Naive B cell (primary cell): ENCODE measurements around the gene GPR176. TPM values are rescaled to one million over a fixed set of nuclear protein-coding genes. Genes with fewer than 3 reads are reported as not detected.
A peak's percentile ranks its signal among the peaks of the same experiment; 100 is the strongest.
"Not testable (repeated sequence)": the region's sequence is repeated elsewhere in the genome, so short reads cannot be mapped to it uniquely, and the experiment has no call there.

Experiments
- ATAC-seq, 2 donors: fragments of 150-1000 bp; cut with Tn5 transposase; 2 replicates each; pipeline ENCODE4 v1.10.0; 2021; ENCODE audit warnings: low read depth in 2 of 2, mild to moderate bottlenecking in 2 of 2, moderate library complexity in 2 of 2
- DNase-seq: peaks from one replicate; pipeline ENCODE4 v3.0.0; 2022
- H3K27ac Mint-ChIP-seq, 6 donors: one replicate each; pipeline ENCODE4 v1.8.0; 2020 to 2022; ENCODE audit warnings: mild to moderate bottlenecking in 6 of 6, mixed read lengths in 6 of 6, moderate library complexity in 5 of 6, inconsistent platforms in 2 of 6
- H3K27me3 Mint-ChIP-seq, 3 donors: one replicate each; pipeline ENCODE4 v1.8.0; 2021 to 2022; ENCODE audit warnings: mixed read lengths in 3 of 3, mild to moderate bottlenecking in 1 of 3
- H3K36me3 Mint-ChIP-seq, 2 donors: one replicate each; pipeline ENCODE4 v1.8.0; 2020 to 2022; ENCODE audit warnings: mixed read lengths in 2 of 2, inconsistent platforms in 1 of 2, mild to moderate bottlenecking in 1 of 2
- H3K4me1 Mint-ChIP-seq, 3 donors: one replicate each; pipeline ENCODE4 v1.8.0; 2020 to 2022; ENCODE audit warnings: mixed read lengths in 3 of 3, inconsistent platforms in 1 of 3, mild to moderate bottlenecking in 1 of 3, moderate library complexity in 1 of 3
- H3K4me3 Mint-ChIP-seq, 8 donors: one replicate each; pipeline ENCODE4 v1.8.0; 2020 to 2022; ENCODE audit warnings: mild to moderate bottlenecking in 8 of 8, mixed read lengths in 8 of 8, moderate library complexity in 8 of 8, inconsistent platforms in 2 of 8
- H3K9me3 Mint-ChIP-seq, 7 donors: one replicate each; pipeline ENCODE4 v1.8.0; 2020 to 2022; ENCODE audit warnings: mixed read lengths in 7 of 7, mild to moderate bottlenecking in 5 of 7, inconsistent platforms in 2 of 7, moderate library complexity in 1 of 7
- polyA plus RNA-seq, 6 donors: library from polyadenylated mRNA; unstranded; fragments of 300-500 nt; fragmentation: Illumina TruSeq; gene quantifications; one replicate each; pipeline ENCODE4 v1.2.3, GENCODE V29; 2021; ENCODE audit warnings: low read depth in 6 of 6

The GPR176 gene
- polyA plus RNA-seq, 6 donors from 2014 or later: 0.12 to 0.15 TPM; not detected in 4

DNA sequence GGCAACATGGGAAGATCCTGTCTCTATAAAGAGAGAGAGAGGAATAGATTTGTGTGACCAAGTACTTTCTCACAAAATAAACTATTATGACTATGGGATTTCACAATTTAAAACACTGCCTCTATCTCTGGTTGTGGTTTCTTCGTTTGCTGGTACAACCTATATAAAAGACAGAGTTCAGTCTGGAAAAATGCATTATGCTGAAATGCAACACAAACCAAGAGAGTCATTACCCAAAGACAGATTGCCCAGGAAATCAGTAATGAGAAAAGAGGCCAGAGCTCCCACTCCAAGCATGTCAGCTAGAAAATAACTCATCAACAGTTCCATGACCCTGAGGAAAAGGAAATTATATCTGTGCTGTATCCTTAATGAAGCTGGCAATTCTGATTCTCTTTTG lies 23.2 kb downstream of the GPR176 start:
- ATAC-seq (no peak), DNase-seq (no peak)
- Mint-ChIP-seq H3K4me1 (no peaks in the 10 kb centered on the region), H3K27ac (no peak overlapping the region), H3K4me3 (no peak overlapping the region), H3K36me3 (no peaks in the 10 kb centered on the region), H3K9me3 (no peaks in the 10 kb centered on the region), H3K27me3 (peaks cover 0 to 14% (median 11%) of the 10 kb centered on the region in 3 donors)

DNA sequence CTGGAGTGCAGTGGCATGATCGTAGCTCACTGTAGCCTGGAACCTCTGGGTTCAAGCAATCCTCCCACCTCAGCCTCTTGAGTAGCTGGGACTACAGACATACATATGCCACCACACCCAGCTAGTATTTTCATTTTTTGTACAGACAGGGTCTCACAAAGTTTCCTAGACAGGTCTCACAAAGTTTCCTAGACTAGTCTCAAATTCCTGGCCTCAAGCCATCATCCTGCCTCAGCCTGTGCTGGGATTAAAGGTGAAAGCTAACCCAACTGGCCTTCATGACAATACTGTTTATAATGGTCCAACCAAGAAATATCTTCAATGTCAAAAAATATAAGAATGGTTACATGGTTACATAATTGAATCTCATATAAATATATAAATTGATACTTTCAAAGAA lies 24.0 kb downstream of the GPR176 start:
- peaks cover 0 to 14% (median 6%) of the 10 kb centered on the region in 3 donors for H3K27me3 Mint-ChIP-seq
- DNase-seq (no peak), ATAC-seq (no peak)
- H3K4me3 Mint-ChIP-seq: no peak overlapping the region
- no peak overlapping the region for H3K27ac Mint-ChIP-seq
- no peaks in the 10 kb centered on the region for H3K36me3 Mint-ChIP-seq
- no peaks in the 10 kb centered on the region for H3K9me3 Mint-ChIP-seq
- H3K4me1 Mint-ChIP-seq: no peaks in the 10 kb centered on the region

DNA sequence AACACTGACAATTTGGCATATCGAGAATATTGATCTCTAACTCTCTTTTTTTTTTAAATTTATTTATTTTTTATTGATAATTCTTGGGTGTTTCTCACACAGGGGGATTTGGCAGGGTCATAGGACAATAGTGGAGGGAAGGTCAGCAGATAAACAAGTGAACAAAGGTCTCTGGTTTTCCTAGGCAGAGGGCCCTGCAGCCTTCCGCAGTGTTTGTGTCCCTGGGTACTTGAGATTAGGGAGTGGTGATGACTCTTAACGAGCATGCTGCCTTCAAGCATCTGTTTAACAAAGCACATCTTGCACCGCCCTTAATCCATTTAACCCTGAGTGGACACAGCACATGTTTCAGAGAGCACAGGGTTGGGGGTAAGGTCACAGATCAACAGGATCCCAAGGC lies 27.0 kb downstream of the GPR176 start:
- ATAC-seq, H3K27me3 Mint-ChIP-seq, H3K27ac Mint-ChIP-seq, H3K9me3 Mint-ChIP-seq, H3K36me3 Mint-ChIP-seq, DNase-seq, H3K4me3 Mint-ChIP-seq, H3K4me1 Mint-ChIP-seq: not testable (repeated sequence)

DNA sequence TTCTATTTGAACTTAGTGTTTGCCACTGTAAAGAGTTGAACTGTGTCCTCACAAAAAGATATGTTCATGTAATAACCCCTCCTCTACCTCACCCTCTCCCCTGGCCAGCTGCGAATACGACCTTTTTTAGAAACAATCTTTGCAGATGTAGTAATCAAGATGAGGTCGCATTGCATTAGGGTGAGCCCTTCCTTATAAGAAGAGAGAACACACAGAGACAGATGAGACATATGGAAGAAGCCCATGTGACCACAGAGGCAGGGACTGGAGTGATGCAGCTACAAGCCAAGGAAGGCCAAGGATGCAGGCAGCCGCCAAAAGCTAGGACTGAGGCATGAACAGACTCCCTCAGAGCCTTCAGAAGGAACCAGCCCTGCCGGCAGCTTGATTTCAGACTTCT lies 27.6 kb downstream of the GPR176 start:
- no peak for ATAC-seq
- H3K4me3 Mint-ChIP-seq: no peak overlapping the region
- H3K9me3 Mint-ChIP-seq: no peaks in the 10 kb centered on the region
- no peak for DNase-seq
- no peak overlapping the region for H3K27ac Mint-ChIP-seq
- H3K36me3 Mint-ChIP-seq: no peaks in the 10 kb centered on the region
- no peaks in the 10 kb centered on the region for H3K4me1 Mint-ChIP-seq
- peaks cover 0 to 6% (median 0%) of the 10 kb centered on the region in 3 donors for H3K27me3 Mint-ChIP-seq

DNA sequence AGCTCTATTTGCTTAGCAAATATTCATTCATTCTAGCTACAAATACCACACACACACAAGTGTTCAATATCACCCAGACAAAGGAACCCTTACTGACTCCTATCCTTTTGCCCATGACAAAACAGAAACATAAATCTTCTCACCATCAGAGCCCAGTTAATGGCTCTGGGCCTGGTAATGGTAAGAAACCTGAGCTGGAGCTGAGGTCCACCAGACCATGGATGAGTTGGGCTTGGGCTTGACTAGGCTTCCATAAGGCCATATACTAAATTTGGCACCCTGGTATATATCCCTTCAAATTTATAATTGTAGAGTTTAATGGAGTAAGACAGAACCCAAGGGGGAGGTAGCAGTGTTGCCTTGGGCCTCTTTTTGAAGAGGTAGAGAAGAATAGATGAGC lies 29.4 kb downstream of the GPR176 start:
- H3K27me3 Mint-ChIP-seq: no peaks in the 10 kb centered on the region
- H3K27ac Mint-ChIP-seq: no peak overlapping the region
- ATAC-seq (no peak), DNase-seq (no peak)
- H3K9me3 Mint-ChIP-seq: no peaks in the 10 kb centered on the region
- no peaks in the 10 kb centered on the region for H3K4me1 Mint-ChIP-seq
- H3K36me3 Mint-ChIP-seq: no peaks in the 10 kb centered on the region
- no peak overlapping the region for H3K4me3 Mint-ChIP-seq

DNA sequence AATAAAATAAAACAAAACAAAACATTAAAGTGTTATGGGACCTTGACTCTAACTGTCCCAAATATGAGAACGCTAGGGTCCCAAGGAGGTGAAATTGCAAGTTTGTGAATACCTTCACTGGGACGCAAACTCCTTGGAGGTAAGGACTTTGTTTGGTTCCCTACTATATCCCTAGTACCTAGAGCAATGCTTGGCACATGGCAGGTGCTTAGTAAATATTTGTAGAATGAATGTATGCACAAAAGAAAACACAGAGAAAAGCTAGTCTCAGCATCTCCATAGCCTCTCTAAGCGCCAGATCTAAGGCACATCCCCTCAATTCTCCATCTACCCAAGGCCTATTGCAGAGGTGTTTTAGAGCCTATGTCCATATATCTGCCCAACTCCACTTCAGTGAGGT lies 30.5 kb downstream of the GPR176 start:
- no peak for ATAC-seq
- Mint-ChIP-seq H3K4me1 (no peaks in the 10 kb centered on the region), H3K27me3 (no peaks in the 10 kb centered on the region), H3K36me3 (no peaks in the 10 kb centered on the region), H3K9me3 (no peaks in the 10 kb centered on the region), H3K27ac (no peak overlapping the region), H3K4me3 (no peak overlapping the region)
- no peak for DNase-seq

DNA sequence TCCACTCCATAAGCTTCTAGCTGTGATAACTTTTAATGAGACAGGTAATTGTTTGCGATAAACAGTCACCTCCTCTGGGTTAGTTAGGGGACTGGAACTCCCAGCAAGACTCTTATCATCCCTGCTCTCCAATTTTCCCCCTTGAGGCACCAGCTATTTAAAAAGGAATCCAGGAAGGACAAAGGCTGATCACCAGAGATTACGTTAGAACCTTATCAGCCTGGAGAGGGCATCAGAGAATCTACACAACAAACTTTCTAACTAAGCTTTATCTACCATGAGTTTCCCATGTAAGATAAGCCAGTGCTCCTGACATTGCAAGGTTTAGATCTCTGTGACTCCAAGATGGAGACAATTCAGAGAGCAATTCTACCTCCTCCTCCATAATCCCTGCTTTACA lies 31.3 kb downstream of the GPR176 start:
- Mint-ChIP-seq H3K4me1 (no peaks in the 10 kb centered on the region), H3K9me3 (no peaks in the 10 kb centered on the region), H3K4me3 (no peak overlapping the region), H3K36me3 (no peaks in the 10 kb centered on the region), H3K27ac (no peak overlapping the region), H3K27me3 (no peaks in the 10 kb centered on the region)
- no peak for DNase-seq
- no peak for ATAC-seq

DNA sequence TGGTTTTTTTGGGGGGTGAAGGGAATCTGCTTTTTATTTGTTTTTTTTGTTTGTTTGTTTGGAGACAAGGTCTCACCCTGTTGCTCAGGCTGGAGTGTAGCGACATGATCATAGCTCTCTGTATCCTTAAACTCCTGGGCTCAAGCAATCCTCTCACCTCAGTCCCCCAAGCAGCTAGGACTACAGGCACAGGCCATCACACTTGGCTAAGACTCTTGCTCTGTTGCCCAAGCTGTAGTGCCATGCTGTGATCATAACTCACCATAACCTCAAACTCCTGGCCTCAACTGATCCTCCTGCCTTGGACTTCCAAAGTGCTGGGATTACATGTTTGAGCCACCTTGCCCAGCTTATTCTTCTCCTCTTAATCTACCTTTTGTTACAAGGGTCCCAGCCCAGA lies 31.8 kb downstream of the GPR176 start:
- H3K36me3 Mint-ChIP-seq: no peaks in the 10 kb centered on the region
- H3K9me3 Mint-ChIP-seq: no peaks in the 10 kb centered on the region
- ATAC-seq: no peak
- H3K4me1 Mint-ChIP-seq: no peaks in the 10 kb centered on the region
- no peaks in the 10 kb centered on the region for H3K27me3 Mint-ChIP-seq
- H3K27ac Mint-ChIP-seq: peak overlapping the region in 1 of 6 donors; percentile 43
- DNase-seq: no peak
- no peak overlapping the region for H3K4me3 Mint-ChIP-seq

DNA sequence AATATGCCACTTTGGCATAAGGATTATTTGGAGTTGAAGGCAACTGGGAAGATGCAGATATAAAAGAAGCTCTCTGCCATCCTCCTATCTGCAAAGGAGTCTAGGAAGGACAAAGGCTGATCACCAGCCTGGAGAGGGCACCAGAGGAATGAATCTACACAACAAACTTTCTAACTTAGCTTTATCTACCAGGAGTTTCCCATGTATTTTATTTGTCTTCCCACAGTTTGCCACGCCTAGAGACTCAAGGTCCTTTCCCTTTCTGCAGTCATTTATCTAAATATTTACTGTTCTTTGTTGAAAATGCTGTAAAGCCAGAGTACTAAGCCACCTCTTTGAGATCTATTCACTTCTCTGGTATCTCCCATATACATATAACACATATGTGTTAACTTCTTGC lies 32.2 kb downstream of the GPR176 start:
- H3K36me3 Mint-ChIP-seq: no peaks in the 10 kb centered on the region

DNA sequence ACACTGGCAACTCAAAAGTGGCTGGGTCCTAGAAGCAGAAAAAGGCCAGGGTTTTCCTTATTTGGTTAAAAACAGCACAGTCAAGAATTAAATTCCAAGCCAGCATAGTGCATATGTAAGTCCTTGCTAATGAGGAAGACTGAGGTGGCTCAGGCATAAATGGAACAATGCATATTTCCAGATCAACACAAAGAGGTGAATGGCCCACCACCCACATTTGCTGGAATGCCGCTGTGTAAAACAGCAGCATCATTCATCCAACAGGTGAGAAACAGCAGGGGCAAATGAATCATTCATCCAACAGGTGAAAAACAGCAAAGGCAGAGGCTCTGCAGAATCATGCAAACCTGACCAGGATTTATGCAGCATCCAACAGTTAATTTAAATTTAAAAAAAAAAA lies 32.9 kb downstream of the GPR176 start:
- no peak for DNase-seq
- Mint-ChIP-seq H3K4me3 (no peak overlapping the region), H3K36me3 (no peaks in the 10 kb centered on the region), H3K9me3 (no peaks in the 10 kb centered on the region), H3K27ac (no peak overlapping the region), H3K4me1 (no peaks in the 10 kb centered on the region), H3K27me3 (no peaks in the 10 kb centered on the region)
- ATAC-seq: no peak

More for the DNA sequence above, 32.2 kb downstream of the GPR176 start:
- Mint-ChIP-seq H3K27ac (no peak overlapping the region), H3K4me1 (no peaks in the 10 kb centered on the region), H3K27me3 (no peaks in the 10 kb centered on the region), H3K9me3 (no peaks in the 10 kb centered on the region), H3K4me3 (no peak overlapping the region)
- ATAC-seq: no peak
- no peak for DNase-seq

DNA sequence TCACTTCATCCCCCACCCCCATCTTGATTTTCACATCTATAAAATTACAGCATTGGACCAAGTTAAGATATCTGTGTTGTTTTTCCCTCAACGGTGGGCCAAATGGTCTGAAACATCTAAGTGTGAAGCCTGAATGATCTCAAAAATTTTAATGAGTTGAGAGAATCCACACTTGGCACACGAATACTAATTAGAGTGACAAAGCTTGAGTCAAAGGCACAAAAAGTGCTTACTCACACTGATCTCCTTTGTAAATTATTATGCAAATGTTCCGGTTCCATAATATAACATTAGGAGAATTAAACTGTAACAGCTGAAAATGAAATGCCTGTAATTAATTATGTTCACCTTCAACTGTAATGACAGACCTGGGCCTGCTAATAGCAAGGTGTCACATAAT lies 33.6 kb downstream of the GPR176 start:
- Mint-ChIP-seq H3K36me3 (no peaks in the 10 kb centered on the region), H3K27me3 (no peaks in the 10 kb centered on the region), H3K27ac (no peak overlapping the region), H3K4me3 (no peak overlapping the region), H3K4me1 (no peaks in the 10 kb centered on the region), H3K9me3 (no peaks in the 10 kb centered on the region)
- ATAC-seq (no peak), DNase-seq (no peak)

DNA sequence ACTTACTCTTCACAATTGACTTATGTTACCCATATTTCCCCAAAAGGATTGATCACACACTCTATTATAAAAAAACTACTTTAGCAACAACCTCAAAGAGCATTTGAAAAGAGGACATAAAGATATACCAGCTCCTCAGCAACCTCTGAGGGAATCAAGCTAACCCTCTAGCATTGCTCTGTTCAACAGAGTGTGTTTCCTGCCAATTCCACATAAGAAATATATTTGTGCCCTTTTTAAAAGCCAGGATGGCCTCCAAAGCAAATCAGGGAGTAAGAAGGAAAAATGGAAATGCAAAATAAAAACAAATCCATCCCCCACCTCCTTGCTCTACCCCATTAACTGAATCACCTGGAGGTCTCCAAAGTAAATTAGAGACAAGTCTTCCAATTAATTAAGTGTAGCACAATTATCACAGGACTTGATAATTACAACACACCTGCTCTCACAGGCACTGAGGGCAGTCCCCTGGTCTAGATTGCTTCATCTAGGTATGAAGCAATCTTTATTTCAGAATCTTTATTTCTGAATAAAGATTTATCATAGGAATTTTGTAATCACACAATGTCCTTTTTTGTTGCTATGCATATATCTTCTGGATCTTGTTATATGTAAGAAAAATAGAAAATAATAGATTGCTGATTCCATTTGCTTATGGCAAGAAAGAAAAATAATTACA lies 34.8 kb downstream of the GPR176 start:
- Mint-ChIP-seq H3K36me3 (no peaks in the 10 kb centered on the region), H3K4me1 (no peaks in the 10 kb centered on the region), H3K27ac (no peak overlapping the region), H3K27me3 (no peaks in the 10 kb centered on the region), H3K9me3 (no peaks in the 10 kb centered on the region), H3K4me3 (no peak overlapping the region)
- no peak for ATAC-seq
- DNase-seq: no peak

DNA sequence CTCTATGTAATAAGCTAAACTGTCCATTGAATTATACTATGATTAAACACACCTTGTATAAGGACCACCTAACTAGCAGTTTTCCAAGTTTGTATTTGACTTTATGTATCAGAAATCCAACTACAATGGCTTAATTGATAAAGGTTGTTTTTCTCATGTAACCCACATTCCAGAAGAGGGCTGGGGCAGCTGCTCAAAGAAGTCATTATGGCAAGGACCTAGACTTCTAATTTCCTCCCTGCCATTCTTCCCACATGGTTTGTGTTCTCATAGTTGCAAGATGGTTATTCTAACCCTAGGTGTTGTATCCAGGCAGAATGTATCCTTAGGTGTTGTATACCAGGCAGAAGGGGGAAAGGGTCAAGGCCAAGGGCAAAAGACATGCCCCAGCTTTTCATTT lies 35.7 kb downstream of the GPR176 start:
- ATAC-seq: no peak
- no peaks in the 10 kb centered on the region for H3K36me3 Mint-ChIP-seq
- no peak for DNase-seq
- H3K27ac Mint-ChIP-seq: no peak overlapping the region
- no peaks in the 10 kb centered on the region for H3K27me3 Mint-ChIP-seq
- H3K4me1 Mint-ChIP-seq: no peaks in the 10 kb centered on the region
- no peak overlapping the region for H3K4me3 Mint-ChIP-seq
- H3K9me3 Mint-ChIP-seq: no peaks in the 10 kb centered on the region

DNA sequence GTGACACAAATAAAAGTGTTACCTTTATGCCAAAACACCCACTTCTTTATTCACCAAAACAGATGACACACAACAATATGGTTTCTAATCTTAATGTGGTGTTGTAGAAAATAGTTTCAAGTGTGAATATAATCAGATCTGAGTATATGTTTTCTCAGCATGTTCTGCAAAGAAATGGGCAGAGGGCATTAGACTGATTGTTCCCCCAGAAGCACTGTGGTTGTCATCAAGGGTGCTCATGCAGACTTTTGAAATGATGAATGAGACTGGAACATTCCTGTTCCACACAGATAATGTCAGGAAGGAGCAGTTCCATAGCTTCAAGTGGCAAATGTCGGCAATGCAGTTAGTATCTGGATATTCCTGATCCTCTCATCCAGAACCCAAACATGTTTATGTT lies 37.5 kb downstream of the GPR176 start:
- no peak for ATAC-seq
- Mint-ChIP-seq H3K4me3 (no peak overlapping the region), H3K27ac (no peak overlapping the region), H3K9me3 (no peaks in the 10 kb centered on the region), H3K36me3 (no peaks in the 10 kb centered on the region), H3K4me1 (no peaks in the 10 kb centered on the region), H3K27me3 (no peaks in the 10 kb centered on the region)
- DNase-seq: no peak

DNA sequence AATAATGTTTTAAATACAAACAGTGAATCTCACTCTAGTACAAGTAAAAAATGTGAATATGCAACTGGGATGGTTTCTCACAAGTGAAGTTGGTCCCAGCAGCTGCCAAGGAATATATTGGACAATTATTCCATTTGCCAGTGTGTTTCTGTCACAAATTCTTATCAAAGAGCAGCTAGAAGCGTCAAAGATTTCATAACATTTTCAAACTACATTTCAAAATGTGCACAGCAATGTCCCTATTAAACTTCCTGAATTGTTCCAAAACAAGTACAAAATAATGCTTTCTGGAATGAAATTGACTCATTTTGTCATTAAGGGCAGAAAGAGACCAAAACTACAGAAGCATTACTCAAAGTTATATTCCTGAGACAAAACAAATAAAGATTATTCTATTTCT lies 38.3 kb downstream of the GPR176 start:
- DNase-seq: no peak
- H3K36me3 Mint-ChIP-seq: no peaks in the 10 kb centered on the region
- H3K4me1 Mint-ChIP-seq: no peaks in the 10 kb centered on the region
- H3K27me3 Mint-ChIP-seq: no peaks in the 10 kb centered on the region
- H3K9me3 Mint-ChIP-seq: no peaks in the 10 kb centered on the region
- ATAC-seq: no peak
- H3K4me3 Mint-ChIP-seq: no peak overlapping the region
- no peak overlapping the region for H3K27ac Mint-ChIP-seq
